ENCODE results near the gene FXN.

DNA sequence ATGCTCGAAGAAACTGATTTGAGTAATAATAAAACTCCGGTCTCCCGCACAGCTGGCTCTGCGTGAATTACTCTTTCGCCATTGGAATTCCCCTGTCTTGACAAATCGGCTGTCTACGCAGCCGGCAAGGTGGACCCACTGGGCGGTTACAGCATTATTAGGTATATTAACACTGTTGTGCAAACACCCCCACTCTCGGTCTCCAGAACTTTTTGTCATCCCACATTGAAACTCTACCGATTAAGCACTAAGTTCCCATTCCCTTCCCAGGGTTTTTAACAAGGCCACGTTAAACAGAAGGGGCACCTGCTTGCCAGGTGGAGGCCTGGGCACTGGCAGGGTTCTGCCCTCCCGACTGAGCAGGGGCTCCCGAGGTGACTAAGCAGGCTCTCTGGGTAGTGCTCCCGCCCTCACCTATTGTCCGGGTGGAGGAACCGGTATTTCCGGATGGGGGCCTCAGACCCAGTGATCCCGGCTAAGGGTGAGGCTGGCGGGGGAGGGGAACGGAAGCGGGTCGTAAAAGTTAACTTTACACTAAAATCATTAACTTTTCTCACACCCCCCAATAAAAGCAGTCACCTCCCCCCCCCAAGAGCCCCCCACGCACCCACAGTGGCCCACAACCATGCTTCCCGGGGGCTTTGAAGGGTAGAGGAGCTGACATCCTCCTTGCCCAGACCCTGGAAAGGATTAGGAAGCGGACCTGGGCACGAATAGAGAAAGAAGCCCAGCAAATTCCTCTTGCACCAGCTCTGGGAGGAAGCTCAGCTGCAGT lies 85.0 kb downstream of the FXN start:
- TF ChIP-seq, protein P1, sequence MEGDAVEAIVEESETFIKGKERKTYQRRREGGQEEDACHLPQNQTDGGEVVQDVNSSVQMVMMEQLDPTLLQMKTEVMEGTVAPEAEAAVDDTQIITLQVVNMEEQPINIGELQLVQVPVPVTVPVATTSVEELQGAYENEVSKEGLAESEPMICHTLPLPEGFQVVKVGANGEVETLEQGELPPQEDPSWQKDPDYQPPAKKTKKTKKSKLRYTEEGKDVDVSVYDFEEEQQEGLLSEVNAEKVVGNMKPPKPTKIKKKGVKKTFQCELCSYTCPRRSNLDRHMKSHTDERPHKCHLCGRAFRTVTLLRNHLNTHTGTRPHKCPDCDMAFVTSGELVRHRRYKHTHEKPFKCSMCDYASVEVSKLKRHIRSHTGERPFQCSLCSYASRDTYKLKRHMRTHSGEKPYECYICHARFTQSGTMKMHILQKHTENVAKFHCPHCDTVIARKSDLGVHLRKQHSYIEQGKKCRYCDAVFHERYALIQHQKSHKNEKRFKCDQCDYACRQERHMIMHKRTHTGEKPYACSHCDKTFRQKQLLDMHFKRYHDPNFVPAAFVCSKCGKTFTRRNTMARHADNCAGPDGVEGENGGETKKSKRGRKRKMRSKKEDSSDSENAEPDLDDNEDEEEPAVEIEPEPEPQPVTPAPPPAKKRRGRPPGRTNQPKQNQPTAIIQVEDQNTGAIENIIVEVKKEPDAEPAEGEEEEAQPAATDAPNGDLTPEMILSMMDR (IDR thresholded peaks at IDR 0.05; ENCODE audit: poor library complexity), result no peak
- TF ChIP-seq EZH2phosphoT487 (IDR thresholded peaks at IDR 0.05; ENCODE audit: low read depth, severe bottlenecking, unreplicated experiment), result no peak
- TF ChIP-seq EZH2 (IDR thresholded peaks at IDR 0.05; ENCODE audit: borderline replicate concordance), result no peak

All from hepatocyte (in vitro differentiated cells).